ENCODE measurements around the gene MITF. TPM values are rescaled to one million over a fixed set of nuclear protein-coding genes. Genes with fewer than 3 reads are reported as not detected.

The MITF gene
- total and polyA plus RNA-seq, 2 of the 4 experiments (the other 2 are of a cell fraction) = 6.5 to 16.7 TPM

GRCh38 chr3:69761896-69762767 is 22.9 kb downstream of the MITF start:
- H2BK20ac ChIP-seq (ENCODE audit: low read depth, low read length) = peak overlapping the region; percentile 94
- peak overlapping the region; percentile 99 for H3K18ac ChIP-seq (ENCODE audit: low read depth, low read length)
- peak; percentile 88 for DNase-seq
- H3K4me1 ChIP-seq (ENCODE audit: control insufficient read depth, insufficient read depth, low read length) = peaks cover 24% of the 10 kb centered on the region
- peaks cover 30 to 53% of the 10 kb centered on the region in 2 experiments for H3K79me1 ChIP-seq (ENCODE audit: low read depth in 1 of 2, low read length in 2 of 2)
- no CpG with 5 or more reads among the region's 2 CpGs for WGBS, 2 experiments (ENCODE audit: extremely low coverage in 2 of 2, insufficient read length in 1 of 2)
- no peak overlapping the region for H2AFZ ChIP-seq (replicated peaks; ENCODE audit: low read length, poor library complexity)
- H3K56ac ChIP-seq (ENCODE audit: extremely low read depth, insufficient read depth, low read length) = peak overlapping the region; percentile 41
- H4K91ac ChIP-seq (ENCODE audit: insufficient read depth, low read depth, low read length) = peak overlapping the region; percentile 99
- no peaks in the 10 kb centered on the region for H3K9me3 ChIP-seq (ENCODE audit: control insufficient read depth, insufficient read depth, low read length)
- no TSS peak for BruUV-seq (replicated peaks)
- peak overlapping the region; percentile 83 for H3K4me2 ChIP-seq (ENCODE audit: low read depth, low read length)
- H2BK15ac ChIP-seq (ENCODE audit: low read depth, low read length) = peak overlapping the region; percentile 93; the same call in 2 of the 3 replicates
- H3K36me3 ChIP-seq (ENCODE audit: control insufficient read depth, insufficient read depth, low read length) = no peaks in the 10 kb centered on the region
- peak overlapping the region; percentile 65 for H3K27ac ChIP-seq (ENCODE audit: insufficient read depth, low read length)
- in situ Hi-C loops (cut with MboI; ENCODE audit: low sequenced_read_pairs) (no loop called here), dilution Hi-C loops (cut with HindIII; ENCODE audit: low sequenced_read_pairs, unreplicated experiment) (no loop called here), intact Hi-C loops (cut with micrococcal nuclease) (loop anchor here (2.0 kb wide), 1 partner anchor 13 kb away; no protein-coding TSS in a partner anchor)
- ATAC-seq (ENCODE audit: low read depth) = peak; percentile 82
- H3K23ac ChIP-seq (ENCODE audit: low read depth, low read length) = peak overlapping the region; percentile 81
- peak overlapping the region; percentile 87 to 88 for H4K8ac ChIP-seq (ENCODE audit: low read depth in 2 of 2, low read length in 2 of 2)
- peak overlapping the region; percentile 74 for H4K5ac ChIP-seq (ENCODE audit: low read depth, low read length)
- no peak overlapping the region for H3K4me3 ChIP-seq (ENCODE audit: insufficient read depth, low read depth, low read length)
- H3K14ac ChIP-seq (replicated peaks; ENCODE audit: low read depth, low read length) = peak overlapping the region; percentile 81
- TF ChIP-seq SMC3 (IDR thresholded peaks at IDR 0.05; ENCODE audit: low read depth, low read length) (no peak), MAFK (IDR thresholded peaks at IDR 0.05; ENCODE audit: low read depth, low read length) (no peak), RAD21 (IDR thresholded peaks at IDR 0.05; ENCODE audit: low read length) (no peak), RFX5 (IDR thresholded peaks at IDR 0.05; ENCODE audit: low read depth, low read length) (no peak), CEBPB (IDR thresholded peaks at IDR 0.05; ENCODE audit: low read depth, low read length) (peak; percentile 95), BHLHE40 (IDR thresholded peaks at IDR 0.05; ENCODE audit: low read depth, low read length) (peak; percentile 45; the same call in 1 of the 2 replicates), NFE2L2 (IDR thresholded peaks at IDR 0.05; ENCODE audit: low read depth, low read length) (no peak), CHD1 (IDR thresholded peaks at IDR 0.05; ENCODE audit: low read depth, low read length) (no peak), FOS (IDR thresholded peaks at IDR 0.05; ENCODE audit: low read depth, low read length) (0 out of 2 replicates have a peak, but pooled peaks have one; percentile 26)
- peak overlapping the region; percentile 30; the same call in 1 of the 2 replicates for H3K9ac ChIP-seq (ENCODE audit: low read depth, low read length)
- H2AK9ac ChIP-seq (replicated peaks; ENCODE audit: low read depth, low read length, poor library complexity) = no peak overlapping the region
- peaks cover 13% of the 10 kb centered on the region for H3K9me1 ChIP-seq (ENCODE audit: insufficient read depth, low read length)
- ChIA-PET POLR2A (ENCODE audit: unreplicated experiment) (no interaction called here), CTCF (interaction anchor here (1.0 to 2.9 kb wide), 2 partner anchors 30 to 71 kb away, joined by 3 to 10 read pairs; no protein-coding TSS in a partner anchor)
- H4K20me1 ChIP-seq (ENCODE audit: insufficient read depth, low read length) = no peaks in the 10 kb centered on the region
- peak overlapping the region; percentile 46 for H2AK5ac ChIP-seq (ENCODE audit: low read depth, low read length)
- no peaks in the 10 kb centered on the region for H3K27me3 ChIP-seq (ENCODE audit: control insufficient read depth, insufficient read depth, low read length)
- peak overlapping the region; percentile 91 for H2BK120ac ChIP-seq (ENCODE audit: low read depth, low read length)
- H3K4ac ChIP-seq (ENCODE audit: low read depth, low read length) = peak overlapping the region; percentile 96
- peak overlapping the region; percentile 88 for H2BK5ac ChIP-seq (ENCODE audit: low read depth, low read length, poor library complexity, severe bottlenecking)

All from IMR-90 (cell line).